HEK293 (cell line): Measurements from ENCODE around the gene NXPE4.

Experiments used
- CTCF ChIA-PET: fragments of 350-600 bp; formaldehyde crosslinking; extraction: SDS; loops from one replicate; lab custom pipeline; 2021; ENCODE audit warnings: antibody characterized with exemption; lab: Yijun Ruan, JAX
- POLR2A ChIA-PET: fragments of 300-600 bp; formaldehyde crosslinking; extraction: SDS; loops from one replicate; lab custom pipeline; 2020; ENCODE audit warnings: antibody characterized with exemption, inconsistent platforms; lab: Yijun Ruan, JAX
- H3K27ac ChIP-seq: fragments of 200-500 bp; sonication (Bioruptor generic); 2 replicates; pipeline ENCODE4 v1.5.1; 2014; ENCODE audit warnings: low read depth, low read length, control low read depth, inconsistent platforms; ENCODE audit errors: extremely low read depth
- H3K36me3 ChIP-seq, 2 experiments: fragments of 200-500 bp in 1 of 2; sonication (Bioruptor generic) in 1 of 2; 1 replicate in 1 of 2; 2 replicates in 1 of 2; pipeline ENCODE4 v1.5.1; 2014 to 2017; ENCODE audit warnings: inconsistent platforms in 2 of 2, low read length in 2 of 2; ENCODE audit not compliant: control insufficient read depth in 2 of 2, insufficient read depth in 1 of 2
- H3K4me1 ChIP-seq: fragments of 200-500 bp; sonication (Bioruptor generic); 2 replicates; pipeline ENCODE4 v1.5.1; 2014; ENCODE audit warnings: mild to moderate bottlenecking, low read length, inconsistent platforms; ENCODE audit not compliant: control insufficient read depth, insufficient read depth
- H3K4me3 ChIP-seq: 2 replicates; pipeline ENCODE4 v1.5.1; 2011; ENCODE audit warnings: low read depth, mild to moderate bottlenecking, control low read depth, low read length, moderate library complexity
- H3K9me3 ChIP-seq: fragments of 200-500 bp; sonication (Bioruptor generic); 2 replicates; pipeline ENCODE4 v1.5.1; 2014; ENCODE audit warnings: low read depth, low read length, inconsistent platforms; ENCODE audit not compliant: control insufficient read depth, insufficient read depth
- IKZF3 ChIP-seq: fragments of 450-650 bp; IDR thresholded peaks from 2 replicates; pipeline ENCODE4 v1.5.0; 2018; ENCODE audit warnings: missing biosample characterization, mild to moderate bottlenecking, missing genetic modification characterization, moderate library complexity
- KLF10 ChIP-seq: fragments of 450-650 bp; IDR thresholded peaks from 2 replicates; pipeline ENCODE4 v1.5.1; 2018; ENCODE audit warnings: missing biosample characterization, mild to moderate bottlenecking, missing genetic modification characterization
- KLF9 ChIP-seq: fragments of 450-650 bp; formaldehyde crosslinking; IDR thresholded peaks from 2 replicates; pipeline ENCODE4 v1.5.1; 2016; ENCODE audit warnings: missing biosample characterization, missing genetic modification characterization, low read depth
- MEIS1 ChIP-seq: sonication (generic); formaldehyde crosslinking; IDR thresholded peaks from 2 replicates; pipeline ENCODE4 v1.8.1; 2022; ENCODE audit warnings: missing genetic modification reagents, mild to moderate bottlenecking, borderline replicate concordance
- SALL2 ChIP-seq: fragments of 450-650 bp; formaldehyde crosslinking; IDR thresholded peaks from 2 replicates; pipeline ENCODE4 v1.5.0; 2017; ENCODE audit warnings: missing biosample characterization, mild to moderate bottlenecking, missing genetic modification characterization, borderline replicate concordance
- TRIM28 ChIP-seq: IDR thresholded peaks from 2 replicates; pipeline ENCODE4 v1.6.1; 2011; ENCODE audit warnings: low read length, control low read depth, borderline replicate concordance
- ZNF16 ChIP-seq: fragments of 450-650 bp; formaldehyde crosslinking; IDR thresholded peaks from 2 replicates; pipeline ENCODE4 v1.5.1; 2016; ENCODE audit warnings: low read depth, missing biosample characterization, missing genetic modification characterization
- ZNF211 ChIP-seq: fragments of 450-650 bp; formaldehyde crosslinking; IDR thresholded peaks from 2 replicates; pipeline ENCODE4 v1.5.1; 2016; ENCODE audit warnings: low read depth, missing biosample characterization, missing genetic modification characterization
- ZNF76 ChIP-seq: fragments of 450-650 bp; formaldehyde crosslinking; IDR thresholded peaks from 2 replicates; pipeline ENCODE4; 2016; ENCODE audit warnings: low read depth, missing biosample characterization, missing genetic modification characterization, borderline replicate concordance
- ZSCAN4 ChIP-seq: fragments of 450-650 bp; formaldehyde crosslinking; IDR thresholded peaks from 2 replicates; pipeline ENCODE4 v1.5.1; 2017; ENCODE audit warnings: missing biosample characterization, missing genetic modification characterization
- TF ChIP-seq, protein P1 (sequence below): fragments of 450-650 bp; formaldehyde crosslinking; IDR thresholded peaks from 2 replicates; pipeline ENCODE4 v1.5.1; 2016; ENCODE audit warnings: missing biosample characterization, missing genetic modification characterization
- TF ChIP-seq, protein P2 (sequence below): fragments of 450-650 bp; formaldehyde crosslinking; IDR thresholded peaks from 2 replicates; pipeline ENCODE4 v1.5.1; 2016; ENCODE audit warnings: missing biosample characterization, missing genetic modification characterization, low read depth
- TF ChIP-seq, protein P3 (sequence below): fragments of 450-650 bp; formaldehyde crosslinking; IDR thresholded peaks from 2 replicates; pipeline ENCODE4 v1.5.1; 2016; ENCODE audit warnings: missing biosample characterization, missing genetic modification characterization

Gene NXPE4

GRCh38 chr11:114618139-114618538 lies 22.6 kb upstream of the NXPE4 start (continued):
- TF ChIP-seq, protein P1, sequence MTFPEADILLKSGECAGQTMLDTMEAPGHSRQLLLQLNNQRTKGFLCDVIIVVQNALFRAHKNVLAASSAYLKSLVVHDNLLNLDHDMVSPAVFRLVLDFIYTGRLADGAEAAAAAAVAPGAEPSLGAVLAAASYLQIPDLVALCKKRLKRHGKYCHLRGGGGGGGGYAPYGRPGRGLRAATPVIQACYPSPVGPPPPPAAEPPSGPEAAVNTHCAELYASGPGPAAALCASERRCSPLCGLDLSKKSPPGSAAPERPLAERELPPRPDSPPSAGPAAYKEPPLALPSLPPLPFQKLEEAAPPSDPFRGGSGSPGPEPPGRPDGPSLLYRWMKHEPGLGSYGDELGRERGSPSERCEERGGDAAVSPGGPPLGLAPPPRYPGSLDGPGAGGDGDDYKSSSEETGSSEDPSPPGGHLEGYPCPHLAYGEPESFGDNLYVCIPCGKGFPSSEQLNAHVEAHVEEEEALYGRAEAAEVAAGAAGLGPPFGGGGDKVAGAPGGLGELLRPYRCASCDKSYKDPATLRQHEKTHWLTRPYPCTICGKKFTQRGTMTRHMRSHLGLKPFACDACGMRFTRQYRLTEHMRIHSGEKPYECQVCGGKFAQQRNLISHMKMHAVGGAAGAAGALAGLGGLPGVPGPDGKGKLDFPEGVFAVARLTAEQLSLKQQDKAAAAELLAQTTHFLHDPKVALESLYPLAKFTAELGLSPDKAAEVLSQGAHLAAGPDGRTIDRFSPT (tag by site-specific recombination) = no peak
- TF ChIP-seq TRIM28 (no peak), SALL2 (tag by site-specific recombination) (no peak)

DNA sequence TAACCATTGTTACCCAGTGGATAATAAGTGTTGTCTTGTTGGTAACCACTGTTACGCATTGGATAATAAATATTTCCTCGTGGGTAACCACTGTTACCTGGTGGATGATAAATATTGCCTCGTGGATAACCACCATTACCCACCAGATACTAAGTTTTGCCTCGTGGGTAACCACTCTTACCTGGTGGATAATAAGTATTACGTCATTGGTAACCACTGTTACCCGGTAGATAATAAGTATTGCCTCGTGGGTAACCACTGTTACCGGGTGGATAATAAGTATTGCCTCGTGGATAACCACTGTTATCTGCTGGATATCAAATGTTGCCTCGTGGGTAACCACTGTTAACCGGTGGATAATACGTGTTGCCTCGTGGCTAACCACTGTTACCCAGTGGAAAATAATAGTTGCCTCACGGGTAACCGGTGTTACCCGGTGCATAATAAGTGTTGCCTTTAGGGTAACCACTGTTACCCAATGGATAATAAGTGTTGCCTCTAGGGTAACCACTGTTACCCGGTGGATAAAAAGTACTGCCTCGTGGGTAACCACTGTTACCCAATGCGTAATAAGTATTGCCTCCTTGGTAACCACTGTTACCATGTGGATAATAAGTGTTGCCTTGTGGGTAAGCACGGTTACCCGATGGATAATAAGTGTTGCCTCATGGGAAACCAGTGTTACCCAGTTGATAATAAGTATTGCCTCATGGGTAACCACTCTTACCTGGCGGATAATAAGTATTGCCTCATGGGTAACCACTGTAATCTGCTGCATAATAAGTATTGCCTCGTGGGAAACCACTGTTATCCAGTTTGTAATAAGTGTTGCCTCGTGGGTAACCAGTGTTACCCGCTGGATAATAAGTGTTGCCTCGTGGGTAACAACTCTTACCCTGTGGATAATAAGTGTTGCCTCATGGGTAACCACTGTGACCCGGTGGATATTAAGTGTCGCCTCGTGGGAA lies 21.9 kb upstream of the NXPE4 start:
- TF ChIP-seq KLF10 (tag by site-specific recombination) = no peak
- TF ChIP-seq ZSCAN4 = no peak
- TF ChIP-seq ZNF76 = no peak
- TF ChIP-seq ZNF211 (tag by site-specific recombination) = no peak
- TF ChIP-seq, protein P2, sequence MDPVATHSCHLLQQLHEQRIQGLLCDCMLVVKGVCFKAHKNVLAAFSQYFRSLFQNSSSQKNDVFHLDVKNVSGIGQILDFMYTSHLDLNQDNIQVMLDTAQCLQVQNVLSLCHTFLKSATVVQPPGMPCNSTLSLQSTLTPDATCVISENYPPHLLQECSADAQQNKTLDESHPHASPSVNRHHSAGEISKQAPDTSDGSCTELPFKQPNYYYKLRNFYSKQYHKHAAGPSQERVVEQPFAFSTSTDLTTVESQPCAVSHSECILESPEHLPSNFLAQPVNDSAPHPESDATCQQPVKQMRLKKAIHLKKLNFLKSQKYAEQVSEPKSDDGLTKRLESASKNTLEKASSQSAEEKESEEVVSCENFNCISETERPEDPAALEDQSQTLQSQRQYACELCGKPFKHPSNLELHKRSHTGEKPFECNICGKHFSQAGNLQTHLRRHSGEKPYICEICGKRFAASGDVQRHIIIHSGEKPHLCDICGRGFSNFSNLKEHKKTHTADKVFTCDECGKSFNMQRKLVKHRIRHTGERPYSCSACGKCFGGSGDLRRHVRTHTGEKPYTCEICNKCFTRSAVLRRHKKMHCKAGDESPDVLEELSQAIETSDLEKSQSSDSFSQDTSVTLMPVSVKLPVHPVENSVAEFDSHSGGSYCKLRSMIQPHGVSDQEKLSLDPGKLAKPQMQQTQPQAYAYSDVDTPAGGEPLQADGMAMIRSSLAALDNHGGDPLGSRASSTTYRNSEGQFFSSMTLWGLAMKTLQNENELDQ (tag by site-specific recombination) = no peak
- no peak for TF ChIP-seq ZNF16 (tag by site-specific recombination)
- no peak for TF ChIP-seq MEIS1 (CRISPR knock-in tag)
- no peak for TF ChIP-seq IKZF3 (tag by site-specific recombination)
- no peak for TF ChIP-seq KLF9 (tag by site-specific recombination)
- Histone ChIP-seq H3K36me3 (no peaks in the 10 kb centered on the region), H3K9me3 (no peaks in the 10 kb centered on the region), H3K4me3 (no peak overlapping the region), H3K27ac (no peak overlapping the region), H3K4me1 (no peaks in the 10 kb centered on the region)
- CTCF ChIA-PET = no interaction called here
- POLR2A ChIA-PET = no interaction called here

GRCh38 chr11:114616516-114616915 lies 20.9 kb upstream of the NXPE4 start:
- H3K36me3 ChIP-seq = no peaks in the 10 kb centered on the region
- ChIA-PET CTCF (no interaction called here), POLR2A (no interaction called here)
- H3K9me3 ChIP-seq = no peaks in the 10 kb centered on the region
- no peak overlapping the region for H3K4me3 ChIP-seq
- no peak overlapping the region for H3K27ac ChIP-seq
- no peaks in the 10 kb centered on the region for H3K4me1 ChIP-seq
- TF ChIP-seq, protein P3, sequence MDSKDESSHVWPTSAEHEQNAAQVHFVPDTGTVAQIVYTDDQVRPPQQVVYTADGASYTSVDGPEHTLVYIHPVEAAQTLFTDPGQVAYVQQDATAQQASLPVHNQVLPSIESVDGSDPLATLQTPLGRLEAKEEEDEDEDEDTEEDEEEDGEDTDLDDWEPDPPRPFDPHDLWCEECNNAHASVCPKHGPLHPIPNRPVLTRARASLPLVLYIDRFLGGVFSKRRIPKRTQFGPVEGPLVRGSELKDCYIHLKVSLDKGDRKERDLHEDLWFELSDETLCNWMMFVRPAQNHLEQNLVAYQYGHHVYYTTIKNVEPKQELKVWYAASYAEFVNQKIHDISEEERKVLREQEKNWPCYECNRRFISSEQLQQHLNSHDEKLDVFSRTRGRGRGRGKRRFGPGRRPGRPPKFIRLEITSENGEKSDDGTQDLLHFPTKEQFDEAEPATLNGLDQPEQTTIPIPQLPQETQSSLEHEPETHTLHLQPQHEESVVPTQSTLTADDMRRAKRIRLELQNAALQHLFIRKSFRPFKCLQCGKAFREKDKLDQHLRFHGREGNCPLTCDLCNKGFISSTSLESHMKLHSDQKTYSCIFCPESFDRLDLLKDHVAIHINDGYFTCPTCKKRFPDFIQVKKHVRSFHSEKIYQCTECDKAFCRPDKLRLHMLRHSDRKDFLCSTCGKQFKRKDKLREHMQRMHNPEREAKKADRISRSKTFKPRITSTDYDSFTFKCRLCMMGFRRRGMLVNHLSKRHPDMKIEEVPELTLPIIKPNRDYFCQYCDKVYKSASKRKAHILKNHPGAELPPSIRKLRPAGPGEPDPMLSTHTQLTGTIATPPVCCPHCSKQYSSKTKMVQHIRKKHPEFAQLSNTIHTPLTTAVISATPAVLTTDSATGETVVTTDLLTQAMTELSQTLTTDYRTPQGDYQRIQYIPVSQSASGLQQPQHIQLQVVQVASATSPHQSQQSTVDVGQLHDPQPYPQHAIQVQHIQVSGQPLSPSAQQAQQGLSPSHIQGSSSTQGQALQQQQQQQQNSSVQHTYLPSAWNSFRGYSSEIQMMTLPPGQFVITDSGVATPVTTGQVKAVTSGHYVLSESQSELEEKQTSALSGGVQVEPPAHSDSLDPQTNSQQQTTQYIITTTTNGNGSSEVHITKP (tag by site-specific recombination) = no peak
- TF ChIP-seq ZNF16 (tag by site-specific recombination) = no peak
